Esophagus mucosa (tissue), 1 donor: ENCODE measurements around the gene FILIP1L. TPM values are rescaled to one million over a fixed set of nuclear protein-coding genes. Genes with fewer than 3 reads are reported as not detected.

ENCODE experiments used
- ATAC-seq: fragments of 200-7000 bp; cut with Tn5 transposase; one replicate; pipeline ENCODE4 v1.9.1; 2020
- total RNA-seq: library from RNA; stranded (reverse); gene quantifications from one replicate; pipeline ENCODE4 v1.2.4, GENCODE V29; 2023
- donor health status: DM: yes; HTN: yes; CAD: no.

Gene FILIP1L
- total RNA-seq, 1 donor from 2014 or later: 2.3 TPM

GRCh38 chr3:99969136-99969535 lies 145.2 kb downstream of the FILIP1L start:
- ATAC-seq: peak; percentile 84

- peak; percentile 69 for ATAC-seq
These were observed 146.5 kb downstream of the FILIP1L start for GRCh38 chr3:99967796-99968195.

- no peak for ATAC-seq
These were observed 147.5 kb downstream of the FILIP1L start for GRCh38 chr3:99966662-99967416.

- no peak for ATAC-seq
These were observed 148.5 kb downstream of the FILIP1L start for GRCh38 chr3:99965681-99966408.

DNA sequence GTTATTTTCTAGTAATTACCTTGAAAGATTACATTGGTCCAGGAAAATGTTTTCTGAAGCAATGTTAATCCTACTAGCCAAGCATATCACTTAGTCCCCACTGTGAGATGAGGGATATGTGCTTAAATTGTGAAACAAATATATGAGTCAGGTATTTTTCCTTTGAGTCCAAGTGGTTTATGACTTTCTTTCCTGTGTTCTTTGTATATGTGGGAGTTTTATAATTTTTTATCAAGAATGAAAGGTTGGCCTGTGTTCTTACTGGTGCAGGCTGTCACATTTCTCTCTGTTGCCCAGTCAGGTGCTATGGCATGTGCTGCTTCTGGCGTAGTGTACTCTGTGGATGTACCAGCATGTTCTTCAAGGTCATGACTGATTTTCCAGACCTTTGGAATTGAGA lies 149.2 kb downstream of the FILIP1L start:
- no peak for ATAC-seq

DNA sequence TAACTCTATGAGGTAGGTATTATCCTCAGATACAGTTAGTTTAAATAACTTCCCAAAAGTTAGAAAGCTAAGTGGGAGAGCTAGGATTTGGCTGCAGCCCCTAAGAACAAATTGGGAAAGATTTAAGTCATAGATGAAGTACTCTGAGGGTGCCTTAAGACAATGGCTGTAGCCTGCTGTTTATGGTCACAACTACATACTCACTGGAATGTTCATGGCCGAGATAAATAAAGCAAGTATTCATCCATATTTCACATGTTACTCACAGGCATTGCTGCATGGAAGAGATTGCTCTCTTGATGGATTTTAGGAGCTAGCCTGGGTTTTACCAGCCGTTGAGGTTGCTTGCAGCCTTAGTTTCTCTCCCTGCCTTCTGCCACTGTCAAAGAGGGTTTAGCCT lies 151.6 kb downstream of the FILIP1L start:
- ATAC-seq: no peak

DNA sequence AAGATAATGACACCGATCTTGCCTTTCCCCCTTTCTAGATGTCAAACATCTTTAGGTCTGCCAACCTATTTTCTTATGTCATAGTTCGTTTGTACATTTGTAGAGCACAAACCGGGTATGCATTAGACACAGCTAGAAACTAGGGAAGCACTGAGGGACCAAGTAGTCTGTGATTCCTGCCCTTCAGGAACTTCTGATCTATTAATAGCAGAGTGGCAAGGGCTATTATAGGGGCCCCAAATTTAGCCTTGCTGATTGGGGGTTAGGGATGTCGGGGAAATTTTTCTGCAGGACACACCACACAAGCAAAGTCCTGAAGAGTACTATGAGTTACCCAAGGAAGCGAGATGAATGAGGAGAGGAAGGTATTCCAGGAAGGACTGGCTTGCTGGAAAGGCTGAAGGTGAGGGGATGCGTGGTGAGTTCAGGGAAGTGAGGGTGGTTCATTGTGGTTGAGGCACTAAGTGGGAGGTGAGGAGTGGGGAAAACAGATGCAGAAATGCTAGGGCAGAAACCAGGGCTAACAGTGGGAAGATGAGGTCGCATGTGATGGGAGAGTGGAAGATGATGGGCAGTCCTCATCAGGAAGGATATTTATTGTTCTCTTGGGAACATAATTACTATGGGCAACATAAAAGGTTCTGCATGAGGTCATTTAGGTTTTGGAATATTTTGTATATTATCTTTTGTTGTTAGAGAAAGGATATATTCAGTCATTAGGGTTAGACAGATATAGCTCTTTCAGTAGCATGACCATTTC lies 152.4 kb downstream of the FILIP1L start:
- ATAC-seq: no peak

- no peak for ATAC-seq
These were observed 153.4 kb downstream of the FILIP1L start for GRCh38 chr3:99960941-99961340.

DNA sequence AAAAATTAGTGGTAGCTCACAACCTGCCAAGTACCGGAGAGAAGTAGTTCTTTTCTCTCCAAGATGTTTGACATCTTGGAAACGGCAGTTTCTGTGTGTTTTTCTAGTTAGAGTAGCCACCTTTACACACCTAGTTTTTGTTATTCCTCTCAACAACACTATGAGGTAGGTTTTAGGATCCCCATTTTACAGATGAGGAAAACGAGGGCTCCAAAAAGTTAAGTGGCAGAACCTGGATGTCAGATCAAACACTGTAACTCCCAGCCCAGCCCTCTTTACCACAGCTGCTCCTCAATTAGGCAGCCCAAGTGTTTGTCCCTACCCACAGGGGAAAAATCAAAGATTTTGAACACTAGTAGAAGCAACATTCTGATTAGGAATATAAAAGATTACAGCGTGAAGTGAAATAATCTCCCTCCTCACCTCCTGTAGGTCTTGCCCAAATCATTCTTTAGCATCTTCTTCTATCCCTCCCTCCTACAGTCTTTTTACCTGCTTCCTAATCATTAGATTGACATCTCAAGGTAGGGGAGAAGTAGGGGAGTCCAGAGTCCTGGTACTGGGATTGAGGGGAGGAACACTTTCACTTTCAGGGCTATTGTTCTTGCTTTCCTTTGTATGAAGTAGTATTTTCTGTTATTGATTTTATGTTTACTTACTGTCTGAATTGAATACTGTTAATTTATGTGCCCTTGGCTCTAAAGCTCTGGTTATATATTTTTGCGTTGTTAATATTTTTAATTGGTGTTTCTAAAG lies 154.0 kb downstream of the FILIP1L start:
- no peak for ATAC-seq

- no peak for ATAC-seq
These were observed 155.9 kb downstream of the FILIP1L start for GRCh38 chr3:99958222-99958912.

DNA sequence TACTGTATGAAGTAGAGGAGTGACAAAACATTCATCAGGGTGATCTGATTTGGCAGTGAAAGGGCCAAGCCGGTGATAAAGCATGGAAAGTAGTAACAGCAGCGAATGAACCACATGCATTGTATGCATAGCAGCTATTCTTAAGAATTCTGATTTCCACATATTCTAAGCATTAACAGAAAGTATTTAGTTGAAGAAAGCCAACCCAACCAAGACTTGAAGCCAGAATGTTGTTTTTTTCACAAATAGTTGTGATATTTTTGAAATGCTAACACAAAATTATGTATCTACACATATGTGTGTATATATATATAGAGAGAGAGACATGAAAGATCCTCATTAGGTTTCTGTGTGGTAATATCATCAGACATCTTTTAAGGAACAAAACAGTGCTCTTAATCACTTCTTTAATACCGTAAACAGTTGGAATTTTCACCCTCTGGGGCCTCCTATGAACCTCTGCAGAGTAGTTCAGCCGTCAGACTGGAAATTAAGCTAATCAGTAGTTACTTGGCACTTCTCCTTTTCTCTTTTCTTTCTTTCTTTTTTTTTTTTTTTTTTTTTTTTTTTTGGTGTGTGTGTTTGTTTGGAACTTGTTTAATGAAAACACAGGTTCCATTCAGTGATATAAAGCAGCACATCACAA lies 157.0 kb downstream of the FILIP1L start:
- ATAC-seq: no peak

DNA sequence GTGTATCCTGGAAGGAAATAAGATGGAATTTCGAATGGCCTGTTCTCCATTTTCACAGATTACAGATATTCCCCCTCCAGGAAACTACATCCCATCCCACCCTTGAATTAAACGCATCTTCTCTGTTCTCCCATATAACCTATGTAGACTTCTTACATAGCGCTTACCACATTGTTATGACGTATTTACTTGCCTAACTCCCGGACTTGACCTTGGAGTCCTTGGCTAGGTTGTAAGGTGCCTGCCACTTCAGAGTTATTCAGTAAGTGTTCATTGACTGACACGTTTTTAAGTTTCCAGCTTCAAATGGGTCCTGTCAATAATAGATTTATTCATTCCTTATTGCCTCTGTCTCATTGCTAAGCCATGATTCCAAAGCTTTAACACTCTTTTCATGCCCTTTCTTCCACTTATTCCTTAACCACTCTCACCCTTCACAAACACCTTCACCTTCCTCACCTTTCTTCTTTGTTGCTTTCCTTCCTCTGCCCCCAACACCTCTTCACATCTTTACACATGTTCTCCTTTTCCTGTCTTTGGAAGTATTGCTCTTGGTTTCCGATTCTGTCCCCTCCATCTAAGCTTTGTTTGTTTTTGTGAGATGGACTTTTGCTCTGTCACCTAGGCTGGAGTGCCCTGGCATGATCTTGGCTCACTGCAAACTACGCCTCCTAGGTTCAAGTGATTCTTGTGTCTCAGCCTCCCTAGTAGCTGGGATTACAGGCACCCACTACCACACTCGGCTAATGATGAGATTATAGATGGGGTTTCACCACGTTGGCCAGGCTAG lies 158.3 kb downstream of the FILIP1L start:
- ATAC-seq: no peak

DNA sequence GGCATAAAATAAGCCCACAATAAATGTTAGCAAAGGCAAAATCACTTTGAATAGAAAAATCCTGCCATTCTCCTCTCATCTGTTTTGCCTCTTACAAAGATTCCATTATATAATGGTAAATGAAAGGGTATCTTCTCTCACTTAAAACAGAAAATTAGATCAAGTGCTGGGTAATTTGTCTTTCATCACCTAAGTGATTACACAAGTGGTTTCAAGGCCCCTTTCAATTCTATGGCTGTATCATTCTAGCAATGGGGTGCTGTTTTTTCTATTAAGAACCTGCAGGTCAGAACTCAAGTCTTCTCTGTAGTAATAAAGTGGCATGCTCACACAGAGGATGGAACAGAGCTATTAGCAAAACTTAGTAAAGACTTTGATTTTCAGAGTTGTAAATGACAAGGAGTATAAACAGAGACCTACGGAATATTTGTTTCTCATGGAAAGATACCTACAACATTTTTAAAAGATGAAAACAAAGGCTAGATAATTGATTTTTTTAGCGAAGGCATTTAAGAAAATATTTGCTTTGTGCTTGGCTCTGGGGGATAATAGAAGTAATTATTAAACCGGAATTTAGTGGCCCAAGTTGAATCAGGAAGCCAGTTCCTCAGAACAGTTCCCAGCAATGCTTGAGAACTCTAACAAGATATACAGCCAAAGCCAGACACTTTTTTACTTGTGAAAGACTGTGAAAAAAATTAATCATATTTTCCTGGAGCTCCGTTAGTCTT lies 159.2 kb downstream of the FILIP1L start:
- no peak for ATAC-seq

GRCh38 chr3:99953596-99953995 lies 160.7 kb downstream of the FILIP1L start:
- ATAC-seq: no peak

DNA sequence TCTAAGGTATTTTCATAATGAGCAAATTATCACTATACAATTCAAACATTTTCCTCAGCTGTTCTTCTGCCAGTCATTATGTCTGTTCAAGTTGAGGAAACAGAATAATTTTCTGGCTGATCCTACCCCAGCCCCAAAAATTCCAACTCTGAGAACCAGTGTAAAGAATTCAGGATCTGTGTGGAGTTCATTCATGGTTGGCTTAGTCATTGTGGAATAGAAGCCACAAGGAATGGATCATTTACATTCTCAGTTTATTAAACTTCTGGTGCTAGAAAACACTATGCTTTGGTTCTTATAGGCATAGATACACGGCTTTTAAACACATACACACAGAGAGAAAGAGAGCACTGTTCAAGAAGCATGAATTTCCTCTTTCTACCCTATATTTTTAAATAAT lies 162.0 kb downstream of the FILIP1L start:
- ATAC-seq: no peak

GRCh38 chr3:99951701-99952100 lies 162.6 kb downstream of the FILIP1L start:
- ATAC-seq: no peak

DNA sequence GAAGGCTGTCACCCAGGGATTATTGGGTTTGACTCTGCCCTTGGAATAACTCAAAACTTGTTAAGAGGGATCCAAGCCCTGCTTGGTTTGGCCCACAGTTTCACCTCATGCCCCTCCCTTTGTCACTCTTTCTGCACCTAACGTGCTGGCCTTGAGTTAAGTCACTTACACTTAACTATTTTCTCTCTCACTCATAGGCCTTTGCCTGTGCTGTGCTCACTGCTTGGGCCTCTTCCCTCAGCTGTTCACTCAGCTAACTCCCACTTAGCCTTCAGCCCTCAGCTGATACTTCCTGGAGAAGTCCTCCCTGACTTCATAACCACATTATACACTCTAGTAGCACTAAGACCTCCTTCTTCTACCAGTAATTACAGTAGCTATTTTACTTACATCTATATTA lies 163.4 kb downstream of the FILIP1L start:
- ATAC-seq: no peak

- ATAC-seq: no peak
These were observed 164.2 kb downstream of the FILIP1L start for GRCh38 chr3:99949956-99950670.

DNA sequence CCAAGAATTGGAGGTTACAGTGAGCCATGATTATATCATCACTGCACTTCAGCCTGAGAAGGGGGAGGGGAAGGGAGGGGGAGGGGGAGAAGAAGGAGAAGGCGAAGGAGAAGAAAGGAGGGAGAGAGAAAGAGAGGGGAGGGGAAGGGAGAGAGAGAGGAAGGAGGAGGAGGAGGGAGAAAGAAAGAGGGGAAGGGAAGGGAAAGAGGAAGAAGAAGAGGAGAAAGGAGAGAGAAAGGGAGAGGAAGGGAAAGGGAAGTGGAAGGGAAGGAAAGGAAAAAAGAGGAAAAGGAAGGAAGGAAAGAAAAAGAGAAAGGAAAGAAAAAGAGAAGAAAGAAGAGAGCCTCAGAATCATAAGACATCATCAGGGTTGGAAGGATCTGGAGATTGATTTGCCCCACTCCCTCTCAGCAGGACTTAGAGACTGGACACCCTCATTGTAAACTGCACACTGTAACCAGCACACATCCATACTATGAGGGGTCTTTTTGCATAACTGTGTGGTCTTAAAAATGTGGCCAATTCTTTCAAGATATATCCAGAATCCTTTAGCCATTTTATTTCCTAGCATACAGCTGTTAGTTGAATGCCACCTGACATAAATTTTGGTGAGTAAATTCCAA lies 165.7 kb downstream of the FILIP1L start:
- no peak for ATAC-seq
